Activated T-cell treated with anti-CD3 and anti-CD28 coated beads, Interleukin-2, amount 50 U/mL, for 4 hours (primary cell): ENCODE results near the gene FXR1. TPM values are rescaled to one million over a fixed set of nuclear protein-coding genes. Genes with fewer than 3 reads are reported as not detected.
"Not testable (repeated sequence)": the region's sequence is repeated elsewhere in the genome, so short reads cannot be mapped to it uniquely, and the experiment has no call there.

Experiments
- ATAC-seq, 2 donors: fragments of 200-7000 bp; cut with Tn5 transposase; one replicate each; pipeline ENCODE4 v1.10.0; 2021
- DNase-seq: peaks from one replicate; pipeline ENCODE4 v3.0.0-alpha.2; 2020
- H3K27me3 Mint-ChIP-seq: one replicate; pipeline ENCODE4 v1.8.0; 2021; ENCODE audit warnings: low read depth, mixed read lengths
- H3K36me3 Mint-ChIP-seq: one replicate; pipeline ENCODE4 v1.8.0; 2022; ENCODE audit warnings: mixed read lengths; ENCODE audit not compliant: insufficient read depth
- H3K4me1 Mint-ChIP-seq: one replicate; pipeline ENCODE4 v1.8.0; 2021; ENCODE audit warnings: low read depth, mixed read lengths
- H3K4me3 Mint-ChIP-seq: one replicate; pipeline ENCODE4 v1.8.0; 2021; ENCODE audit warnings: mild to moderate bottlenecking, moderate library complexity, mixed read lengths
- H3K9me3 Mint-ChIP-seq: one replicate; pipeline ENCODE4 v1.8.0; 2021; ENCODE audit warnings: mixed read lengths
- total RNA-seq, 3 donors: library from RNA; stranded (reverse); gene quantifications; one replicate each; pipeline ENCODE4 v1.2.1, GENCODE V29; 2021

The FXR1 gene
- 100 to 1,000 TPM; 105 to 107 (median 106) TPM for total RNA-seq

DNA sequence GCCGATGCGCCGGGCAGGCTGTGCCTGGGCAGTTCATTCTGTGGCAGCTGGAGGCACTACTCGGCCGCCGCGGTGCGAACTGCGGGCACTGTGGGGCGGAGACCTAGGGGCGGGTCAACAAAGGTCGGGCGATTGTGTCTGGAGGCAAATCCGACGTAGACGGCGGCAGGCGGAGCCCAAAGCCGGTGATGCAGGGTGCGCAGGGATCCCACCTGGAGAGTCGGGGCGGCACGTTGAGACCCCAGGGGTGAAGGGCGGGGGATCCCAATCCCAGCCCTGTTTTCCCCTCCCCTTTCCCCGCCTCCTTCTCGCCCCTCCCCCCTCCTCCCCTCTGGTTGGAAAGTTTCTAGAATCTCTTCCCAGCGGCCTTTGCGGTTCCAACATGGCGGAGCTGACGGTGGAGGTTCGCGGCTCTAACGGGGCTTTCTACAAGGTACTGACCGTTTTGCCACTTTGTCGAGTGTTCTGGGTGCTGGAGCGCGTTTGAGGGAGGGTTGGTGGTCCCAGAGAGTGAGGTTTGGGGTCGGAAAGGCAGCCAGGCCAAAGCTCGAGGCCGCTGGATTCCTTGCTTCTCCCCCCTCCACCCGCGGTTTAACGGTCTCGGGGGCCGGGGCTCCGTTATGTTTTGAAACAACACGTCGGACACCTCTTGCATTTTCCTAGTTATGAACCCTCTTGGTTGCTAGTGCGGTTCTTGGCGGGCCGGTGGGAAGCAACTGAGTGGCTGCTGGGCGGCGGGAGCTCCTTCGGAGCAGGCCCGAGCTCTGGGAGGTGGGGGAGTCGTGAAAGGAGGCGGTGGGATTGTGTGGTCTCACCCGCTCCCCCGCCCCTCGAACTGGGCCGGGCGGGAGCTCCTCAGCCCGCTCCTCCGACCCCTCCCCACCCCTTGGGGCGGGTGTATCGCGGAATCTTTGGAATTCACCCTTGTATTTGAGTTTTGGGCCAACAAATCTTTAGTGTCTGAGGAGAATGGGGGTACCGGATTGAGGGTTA is at the start of gene FXR1:
Gene FXR1 (plus strand): TSS at position 367 of the 993 bp plus-strand sequence. CDS start 16 bp downstream, at position 383.
- Mint-ChIP-seq H3K9me3 (no peaks in the 10 kb centered on the region), H3K4me3 (peak within 1 kb of the TSS; percentile 99), H3K27me3 (no peaks in the 10 kb centered on the region), H3K4me1 (peaks cover 59% of the 10 kb centered on the region), H3K36me3 (peaks cover 10% of the 10 kb centered on the region)
- peak; percentile 93 to 95 for ATAC-seq
- peak; percentile 81 for DNase-seq

DNA sequence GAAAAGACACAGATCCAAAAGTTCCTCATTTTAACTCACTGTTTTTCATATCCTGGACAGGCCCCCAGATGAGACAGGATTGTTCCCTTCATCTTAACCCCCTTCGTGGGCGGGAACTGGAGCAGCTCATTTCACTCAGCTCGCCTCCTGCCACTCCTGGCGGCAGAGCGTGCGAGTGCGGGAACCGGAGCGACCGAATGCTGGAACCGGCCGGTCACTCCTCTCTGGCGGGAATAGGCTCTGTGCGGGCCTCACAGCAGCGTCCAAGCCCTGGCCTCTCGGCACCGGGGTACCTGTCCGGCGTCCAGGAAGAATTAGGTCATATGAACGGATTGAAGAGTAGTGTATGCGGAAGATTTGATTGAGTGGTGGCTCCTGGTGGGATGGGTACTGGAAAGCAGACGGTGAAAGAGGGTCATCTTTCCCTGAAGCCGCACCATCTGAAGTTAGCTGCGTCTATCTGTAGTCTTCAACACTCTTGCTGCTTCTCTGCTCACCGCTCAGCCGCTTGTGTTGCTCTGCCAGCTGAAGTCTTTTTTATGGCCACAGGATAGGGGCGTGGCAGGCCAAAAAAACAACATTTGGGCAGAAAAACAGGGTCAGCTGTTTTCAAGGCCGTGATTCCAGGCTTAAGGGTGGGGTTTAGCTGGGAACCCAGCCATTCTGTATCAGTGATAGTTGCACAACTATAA is 42.3 kb upstream of the FXR1 start:
- no peak overlapping the region for H3K4me3 Mint-ChIP-seq
- H3K9me3 Mint-ChIP-seq = no peaks in the 10 kb centered on the region
- H3K27me3 Mint-ChIP-seq = peaks cover 33% of the 10 kb centered on the region
- peaks cover 5% of the 10 kb centered on the region for H3K4me1 Mint-ChIP-seq
- ATAC-seq (peak in 1 of 2 donors; percentile 27), DNase-seq (no peak)
- no peaks in the 10 kb centered on the region for H3K36me3 Mint-ChIP-seq

GRCh38 chr3:180871901-180872300 is 40.6 kb upstream of the FXR1 start:
- Mint-ChIP-seq H3K36me3 (no peaks in the 10 kb centered on the region), H3K4me3 (no peak overlapping the region), H3K4me1 (peaks cover 5% of the 10 kb centered on the region), H3K9me3 (no peaks in the 10 kb centered on the region), H3K27me3 (peaks cover 33% of the 10 kb centered on the region)
- DNase-seq (no peak), ATAC-seq (no peak)

- not testable (repeated sequence) for H3K36me3 Mint-ChIP-seq, H3K4me1 Mint-ChIP-seq, DNase-seq, H3K4me3 Mint-ChIP-seq, H3K9me3 Mint-ChIP-seq, ATAC-seq
- peaks cover 33% of the 10 kb centered on the region for H3K27me3 Mint-ChIP-seq
Observed at GRCh38 chr3:180872430-180872829, 40.0 kb upstream of the FXR1 start.

DNA sequence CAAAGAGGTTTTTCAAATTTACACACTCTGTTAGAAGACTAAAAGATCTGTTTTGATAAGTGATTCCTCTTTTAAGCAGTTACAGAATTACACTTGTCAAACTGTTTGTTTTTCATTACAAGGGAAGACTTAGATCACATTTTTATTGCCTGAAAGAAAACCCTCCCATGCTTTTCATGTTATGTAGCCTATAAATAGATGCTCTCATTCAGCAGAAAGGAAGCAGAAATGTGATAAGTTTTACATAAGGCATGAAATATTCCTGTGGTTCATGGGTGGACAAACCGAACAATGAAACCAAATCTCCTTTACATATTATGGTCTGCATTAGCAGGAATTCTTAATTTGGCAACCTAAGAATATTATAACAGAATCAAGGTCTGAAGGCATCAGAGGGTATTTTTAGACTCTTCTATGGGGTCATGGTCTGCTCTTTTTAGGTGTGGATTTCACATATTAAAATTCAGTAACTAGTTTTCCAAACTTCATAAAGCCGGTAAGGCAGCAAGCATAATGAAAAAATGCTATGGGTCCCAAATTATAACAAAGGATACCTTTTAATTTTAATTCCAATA is 37.3 kb upstream of the FXR1 start:
- DNase-seq (no peak), ATAC-seq (no peak)
- H3K9me3 Mint-ChIP-seq = no peaks in the 10 kb centered on the region
- H3K36me3 Mint-ChIP-seq = no peaks in the 10 kb centered on the region
- H3K4me3 Mint-ChIP-seq = no peak overlapping the region
- H3K27me3 Mint-ChIP-seq = peaks cover 18% of the 10 kb centered on the region
- H3K4me1 Mint-ChIP-seq = peaks cover 2% of the 10 kb centered on the region

- H3K4me3 Mint-ChIP-seq = no peak overlapping the region
- H3K27me3 Mint-ChIP-seq = peaks cover 11% of the 10 kb centered on the region
- no peaks in the 10 kb centered on the region for H3K4me1 Mint-ChIP-seq
- no peak for ATAC-seq
- H3K9me3 Mint-ChIP-seq = no peaks in the 10 kb centered on the region
- H3K36me3 Mint-ChIP-seq = no peaks in the 10 kb centered on the region
- DNase-seq = no peak
Observed at GRCh38 chr3:180881065-180881801, 31.2 kb upstream of the FXR1 start.

DNA sequence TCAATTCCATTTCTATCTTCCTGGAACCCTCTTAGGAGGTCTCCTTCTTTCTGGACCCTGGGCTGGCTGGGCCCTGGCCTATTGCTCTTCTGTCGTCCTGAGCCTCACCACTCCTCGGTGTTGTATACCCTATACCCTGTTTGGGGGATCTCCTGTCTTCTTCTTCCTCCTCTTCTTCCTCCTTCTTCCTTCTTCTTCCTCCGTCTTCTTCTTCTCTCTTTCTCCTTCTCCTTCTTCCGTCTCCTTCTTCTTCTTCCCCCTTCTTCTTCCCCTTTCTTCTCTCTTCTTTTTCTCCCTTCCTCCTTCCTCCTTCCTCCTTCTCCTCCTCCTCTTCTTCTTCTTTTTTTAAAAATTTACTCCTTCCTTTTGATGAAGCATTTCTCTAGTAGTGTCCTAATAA is 30.4 kb upstream of the FXR1 start:
- Mint-ChIP-seq H3K36me3 (no peaks in the 10 kb centered on the region), H3K4me1 (no peaks in the 10 kb centered on the region), H3K4me3 (no peak overlapping the region), H3K27me3 (peaks cover 11% of the 10 kb centered on the region), H3K9me3 (no peaks in the 10 kb centered on the region)
- DNase-seq (no peak), ATAC-seq (no peak)

DNA sequence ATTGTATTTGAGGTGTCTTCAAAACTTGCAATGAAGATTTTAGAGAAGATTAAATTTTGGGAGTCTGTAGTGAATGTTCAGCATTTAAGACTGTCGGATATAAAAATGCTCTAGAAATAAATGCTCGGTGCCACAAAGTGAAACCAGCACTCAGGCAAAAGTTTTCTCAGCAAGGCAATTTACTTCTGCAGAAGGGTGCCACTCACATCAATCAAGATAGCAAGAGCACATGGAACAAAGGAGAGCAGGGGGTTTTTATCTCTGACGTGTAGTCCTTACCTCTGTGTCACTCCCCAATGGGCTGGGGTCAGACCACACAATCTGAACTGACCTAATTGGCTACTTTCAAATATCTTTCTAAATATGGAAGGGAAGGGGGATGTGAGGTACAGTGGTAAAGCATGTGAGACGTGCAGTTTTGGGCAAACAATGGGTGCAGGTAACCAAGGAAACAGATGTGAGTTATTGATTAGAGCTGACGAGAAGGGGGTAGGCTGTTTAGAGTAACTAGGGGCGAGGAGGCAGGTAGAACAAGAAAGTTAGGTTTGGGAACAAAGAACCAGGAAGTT is 23.4 kb upstream of the FXR1 start:
- peaks cover 13% of the 10 kb centered on the region for H3K9me3 Mint-ChIP-seq
- peaks cover 2% of the 10 kb centered on the region for H3K36me3 Mint-ChIP-seq
- DNase-seq (no peak), ATAC-seq (no peak)
- H3K4me3 Mint-ChIP-seq = no peak overlapping the region
- no peaks in the 10 kb centered on the region for H3K4me1 Mint-ChIP-seq
- H3K27me3 Mint-ChIP-seq = peaks cover 4% of the 10 kb centered on the region

GRCh38 chr3:180898572-180898971 is 13.9 kb upstream of the FXR1 start:
- Mint-ChIP-seq H3K4me3 (no peak overlapping the region), H3K27me3 (no peaks in the 10 kb centered on the region), H3K36me3 (no peaks in the 10 kb centered on the region), H3K9me3 (peaks cover 10% of the 10 kb centered on the region), H3K4me1 (no peaks in the 10 kb centered on the region)
- DNase-seq (no peak), ATAC-seq (no peak)

- no peak overlapping the region for H3K4me3 Mint-ChIP-seq
- DNase-seq = no peak
Observed at GRCh38 chr3:180909369-180910127, 2.9 kb upstream of the FXR1 start.

GRCh38 chr3:180910823-180911222 is 1.6 kb upstream of the FXR1 start:
- no peaks in the 10 kb centered on the region for H3K27me3 Mint-ChIP-seq
- H3K4me3 Mint-ChIP-seq = peak overlapping the region; percentile 37
- H3K9me3 Mint-ChIP-seq = no peaks in the 10 kb centered on the region
- H3K36me3 Mint-ChIP-seq = peaks cover 6% of the 10 kb centered on the region
- ATAC-seq (no peak), DNase-seq (no peak)
- peaks cover 45% of the 10 kb centered on the region for H3K4me1 Mint-ChIP-seq

More at GRCh38 chr3:180909369-180910127, 2.9 kb upstream of the FXR1 start:
- no peak for ATAC-seq
- H3K4me1 Mint-ChIP-seq = peaks cover 33% of the 10 kb centered on the region
- peaks cover under 1% of the 10 kb centered on the region for H3K36me3 Mint-ChIP-seq
- no peaks in the 10 kb centered on the region for H3K9me3 Mint-ChIP-seq
- H3K27me3 Mint-ChIP-seq = peaks cover 2% of the 10 kb centered on the region

DNA sequence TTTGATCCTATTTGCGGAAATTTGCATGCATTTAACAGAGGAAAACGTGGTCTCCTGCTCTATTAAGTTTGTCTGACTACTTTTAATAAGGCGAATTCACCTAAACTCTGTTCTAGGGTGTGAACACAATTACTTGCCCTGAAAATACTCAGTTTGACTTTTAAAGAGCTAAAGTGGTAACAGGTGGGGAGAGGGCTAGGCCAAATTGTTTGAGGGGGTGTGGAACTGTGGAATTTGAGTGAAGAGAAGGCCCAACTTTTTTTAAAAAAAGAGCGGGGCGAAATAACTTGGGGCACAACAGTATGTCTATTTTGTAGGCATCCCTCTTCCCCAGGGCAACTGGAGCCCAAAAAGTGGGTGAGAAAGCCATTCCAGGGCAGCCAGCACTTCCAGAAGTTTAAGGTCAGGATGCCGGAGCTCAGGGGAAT is 580 bp upstream of the FXR1 start:
- Mint-ChIP-seq H3K36me3 (peaks cover 10% of the 10 kb centered on the region), H3K4me1 (peaks cover 52% of the 10 kb centered on the region), H3K4me3 (peak overlapping the region; percentile 99), H3K9me3 (no peaks in the 10 kb centered on the region), H3K27me3 (no peaks in the 10 kb centered on the region)
- ATAC-seq (peak in 1 of 2 donors; percentile 5), DNase-seq (no peak)
